ENCODE measurements around the gene TST. TPM values are rescaled to one million over a fixed set of nuclear protein-coding genes. Genes with fewer than 3 reads are reported as not detected.

Gene TST
- total and polyA plus RNA-seq, 2 experiments from 2014 or later = 17.2 to 44.5 TPM

GRCh38 chr22:36979016-36979910, 40.0 kb downstream of the TST start:
- no peak overlapping the region for H3K4me2 ChIP-seq (ENCODE audit: unreplicated experiment)
- no peaks in the 10 kb centered on the region for H3K79me2 ChIP-seq (ENCODE audit: insufficient read depth)
- H3F3A ChIP-seq (ENCODE audit: insufficient read depth) = no peaks in the 10 kb centered on the region
- 0 out of 2 replicates have a peak, but pooled peaks cover 4% of the 10 kb centered on the region for H3K4me1 ChIP-seq (ENCODE audit: insufficient read depth)
- no peak overlapping the region for H3K4me3 ChIP-seq
- no peak overlapping the region for H2AFZ ChIP-seq
- H3K9me2 ChIP-seq (ENCODE audit: insufficient read depth) = no peaks in the 10 kb centered on the region
- H3K9ac ChIP-seq = no peak overlapping the region
- H4K20me1 ChIP-seq (ENCODE audit: insufficient read depth) = no peaks in the 10 kb centered on the region
- DNase-seq = no peak
- H3K9me3 ChIP-seq (ENCODE audit: low read depth) = no peaks in the 10 kb centered on the region
- H3K36me3 ChIP-seq (ENCODE audit: low read depth) = no peaks in the 10 kb centered on the region
- in situ Hi-C loops (cut with MboI) = loop anchor here (10.0 kb wide), 1 partner anchor 114 kb away; the partner anchor contains the start of gene NCF4
- no peak for TF ChIP-seq EZH2 (IDR thresholded peaks at IDR 0.05; ENCODE audit: insufficient read depth, poor library complexity, severe bottlenecking)
- TF ChIP-seq EZH2phosphoT487 (IDR thresholded peaks at IDR 0.05; ENCODE audit: insufficient read depth, low read depth) = no peak
- H3K27me3 ChIP-seq (replicated peaks; ENCODE audit: insufficient read depth) = peaks cover 9% of the 10 kb centered on the region; the same call in 1 of the 2 replicates
- H3K27ac ChIP-seq = no peak overlapping the region
- 63 to 66% methylated on average over 13 of the region's 13 CpGs for WGBS, 2 experiments (ENCODE audit: low coverage in 1 of 2, low lambda C conversion rate in 2 of 2, missing lambda C conversion rate in 2 of 2)

DNA sequence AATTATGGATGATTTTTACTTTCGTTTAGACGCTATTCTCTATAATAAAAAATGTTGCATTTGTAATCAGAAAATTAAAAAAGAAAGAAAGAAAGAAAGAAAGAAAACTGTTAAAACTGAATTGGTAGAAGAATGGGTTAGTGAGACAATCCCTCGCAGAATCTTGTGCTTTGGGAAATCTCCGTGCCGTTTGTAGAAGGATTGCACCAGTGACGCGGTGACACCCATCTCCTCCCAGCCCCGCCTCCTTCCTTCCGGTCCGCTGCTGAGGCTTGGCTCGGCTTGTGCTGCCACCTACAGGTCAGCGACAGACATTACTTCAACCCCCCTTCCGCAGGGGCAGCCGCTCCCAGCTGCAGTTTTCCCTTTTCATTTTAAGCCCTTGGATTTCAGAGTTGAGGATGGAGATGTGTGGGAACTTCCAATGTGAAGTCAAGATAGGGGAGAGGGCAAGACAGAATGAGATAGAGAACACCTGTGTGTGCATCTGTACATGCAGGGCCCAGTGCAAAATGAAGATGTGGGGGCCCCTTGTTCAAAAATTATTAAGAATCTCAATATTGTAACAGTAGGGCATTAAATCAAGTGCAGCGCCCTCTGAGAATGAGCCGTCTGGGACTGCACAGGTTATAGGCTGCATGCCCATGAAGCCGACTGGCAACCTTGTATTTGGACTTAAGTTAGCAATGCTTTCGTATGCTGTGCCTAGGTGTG, 41.1 kb downstream of the TST start:
- H3F3A ChIP-seq (ENCODE audit: insufficient read depth) = no peaks in the 10 kb centered on the region
- in situ Hi-C loops (cut with MboI) = loop anchor here (10.0 kb wide), 1 partner anchor 113 kb away; the partner anchor contains the start of gene NCF4
- 10 to 11% methylated on average over 18 of the region's 18 CpGs for WGBS, 2 experiments (ENCODE audit: low coverage in 1 of 2, low lambda C conversion rate in 2 of 2, missing lambda C conversion rate in 2 of 2)
- H3K4me1 ChIP-seq (ENCODE audit: insufficient read depth) = 0 out of 2 replicates have a peak, but pooled peaks cover 4% of the 10 kb centered on the region
- no peaks in the 10 kb centered on the region for H3K9me3 ChIP-seq (ENCODE audit: low read depth)
- DNase-seq = peak; percentile 95
- H3K27me3 ChIP-seq (replicated peaks; ENCODE audit: insufficient read depth) = peaks cover 9% of the 10 kb centered on the region; the same call in 1 of the 2 replicates
- H4K20me1 ChIP-seq (ENCODE audit: insufficient read depth) = no peaks in the 10 kb centered on the region
- H2AFZ ChIP-seq = peak overlapping the region; percentile 90
- no peaks in the 10 kb centered on the region for H3K79me2 ChIP-seq (ENCODE audit: insufficient read depth)
- H3K9ac ChIP-seq = peak overlapping the region; percentile 50
- TF ChIP-seq EZH2 (IDR thresholded peaks at IDR 0.05; ENCODE audit: insufficient read depth, poor library complexity, severe bottlenecking) (no peak), EZH2phosphoT487 (IDR thresholded peaks at IDR 0.05; ENCODE audit: insufficient read depth, low read depth) (no peak)
- H3K4me3 ChIP-seq = peak overlapping the region; percentile 73
- H3K9me2 ChIP-seq (ENCODE audit: insufficient read depth) = no peaks in the 10 kb centered on the region
- peak overlapping the region; percentile 88 for H3K4me2 ChIP-seq (ENCODE audit: unreplicated experiment)
- no peak overlapping the region for H3K27ac ChIP-seq
- H3K36me3 ChIP-seq (ENCODE audit: low read depth) = no peaks in the 10 kb centered on the region

DNA sequence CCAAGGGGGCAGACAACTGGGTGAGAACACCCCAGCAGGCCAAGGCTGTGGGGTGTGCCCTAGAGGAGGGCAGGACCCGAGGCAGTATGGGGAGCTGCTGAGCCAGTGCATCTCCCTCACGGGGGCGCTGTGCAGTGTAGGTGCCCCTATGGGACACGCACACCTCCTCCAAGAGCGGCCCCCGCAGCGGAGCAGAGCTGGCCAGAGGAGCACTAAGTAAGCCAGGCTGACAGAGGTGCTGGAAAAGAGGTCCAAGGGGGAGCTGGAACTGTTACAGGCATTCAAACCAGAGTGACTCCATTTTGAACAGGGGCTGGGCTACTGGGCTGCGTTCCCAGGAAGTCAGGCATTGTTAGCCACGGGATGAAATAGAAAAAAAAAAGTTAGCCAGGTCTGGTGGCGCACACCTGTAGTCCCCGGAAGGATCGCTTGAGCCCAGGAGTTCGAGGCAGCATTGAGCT, 41.8 kb downstream of the TST start:
- Histone ChIP-seq H3K4me3 (peak overlapping the region; percentile 73), H2AFZ (peak overlapping the region; percentile 90), H3K4me1 (ENCODE audit: insufficient read depth) (0 out of 2 replicates have a peak, but pooled peaks cover 4% of the 10 kb centered on the region), H3K27me3 (replicated peaks; ENCODE audit: insufficient read depth) (peaks cover 2% of the 10 kb centered on the region), H4K20me1 (ENCODE audit: insufficient read depth) (no peaks in the 10 kb centered on the region), H3K27ac (no peak overlapping the region), H3F3A (ENCODE audit: insufficient read depth) (no peaks in the 10 kb centered on the region), H3K9ac (peak overlapping the region; percentile 50), H3K9me3 (ENCODE audit: low read depth) (no peaks in the 10 kb centered on the region), H3K4me2 (ENCODE audit: unreplicated experiment) (peak overlapping the region; percentile 88), H3K9me2 (ENCODE audit: insufficient read depth) (no peaks in the 10 kb centered on the region), H3K79me2 (ENCODE audit: insufficient read depth) (no peaks in the 10 kb centered on the region), H3K36me3 (ENCODE audit: low read depth) (no peaks in the 10 kb centered on the region)
- DNase-seq = peak; percentile 65
- in situ Hi-C loops (cut with MboI) = loop anchor here (10.0 kb wide), 1 partner anchor 113 kb away; the partner anchor contains the start of gene NCF4
- WGBS, 2 experiments (ENCODE audit: low coverage in 1 of 2, low lambda C conversion rate in 2 of 2, missing lambda C conversion rate in 2 of 2) = 22% methylated on average over 13 of the region's 13 CpGs
- TF ChIP-seq EZH2 (IDR thresholded peaks at IDR 0.05; ENCODE audit: insufficient read depth, poor library complexity, severe bottlenecking) = no peak
- no peak for TF ChIP-seq EZH2phosphoT487 (IDR thresholded peaks at IDR 0.05; ENCODE audit: insufficient read depth, low read depth)

DNA sequence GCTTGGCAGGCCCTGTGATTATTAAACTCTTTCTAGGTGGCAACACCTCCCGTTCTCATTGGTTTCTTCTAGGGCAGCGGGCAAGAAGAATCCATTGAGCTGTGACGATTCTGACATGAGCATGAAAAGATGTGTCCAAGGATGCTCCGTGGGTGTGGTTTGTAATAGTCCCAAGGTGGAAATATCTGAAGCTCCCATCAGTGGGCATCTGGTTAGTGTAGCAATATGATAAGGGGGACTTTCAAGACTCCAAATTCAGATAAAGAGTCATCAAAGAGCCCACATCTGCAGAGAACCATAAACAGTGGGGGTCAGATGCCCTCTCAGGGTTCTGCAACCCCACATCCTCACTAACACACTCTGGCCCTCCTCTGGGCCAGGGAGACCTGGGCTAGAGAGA, 42.6 kb downstream of the TST start:
- Histone ChIP-seq H2AFZ (no peak overlapping the region), H3K9ac (no peak overlapping the region), H3F3A (ENCODE audit: insufficient read depth) (no peaks in the 10 kb centered on the region), H3K9me3 (ENCODE audit: low read depth) (no peaks in the 10 kb centered on the region), H3K79me2 (ENCODE audit: insufficient read depth) (no peaks in the 10 kb centered on the region), H3K4me1 (ENCODE audit: insufficient read depth) (0 out of 2 replicates have a peak, but pooled peaks cover 4% of the 10 kb centered on the region), H3K27ac (no peak overlapping the region), H3K27me3 (replicated peaks; ENCODE audit: insufficient read depth) (no peaks in the 10 kb centered on the region; the same call in none of the 2 replicates), H3K4me2 (ENCODE audit: unreplicated experiment) (no peak overlapping the region), H3K36me3 (ENCODE audit: low read depth) (no peaks in the 10 kb centered on the region), H4K20me1 (ENCODE audit: insufficient read depth) (no peaks in the 10 kb centered on the region), H3K9me2 (ENCODE audit: insufficient read depth) (no peaks in the 10 kb centered on the region), H3K4me3 (no peak overlapping the region)
- no peak for DNase-seq
- in situ Hi-C loops (cut with MboI) = loop anchor here (10.0 kb wide), 1 partner anchor 112 kb away; the partner anchor contains the start of gene NCF4
- TF ChIP-seq EZH2phosphoT487 (IDR thresholded peaks at IDR 0.05; ENCODE audit: insufficient read depth, low read depth) (no peak), EZH2 (IDR thresholded peaks at IDR 0.05; ENCODE audit: insufficient read depth, poor library complexity, severe bottlenecking) (no peak)
- 72 to 81% methylated on average over 4 of the region's 4 CpGs for WGBS, 2 experiments (ENCODE audit: low coverage in 1 of 2, low lambda C conversion rate in 2 of 2, missing lambda C conversion rate in 2 of 2)
